ENCODE results near the gene PCBD1. TPM values are rescaled to one million over a fixed set of nuclear protein-coding genes. Genes with fewer than 3 reads are reported as not detected.

Gene PCBD1
- polyA plus RNA-seq, 1 experiment, result 63.7 TPM

- no peak for DNase-seq (ENCODE audit: low read depth)
- H3K36me3 ChIP-seq (ENCODE audit: control insufficient read depth, insufficient read depth, low read length), result no peaks in the 10 kb centered on the region
- ChIA-PET POLR2A (no interaction called here), CTCF (interaction anchor here (4.2 kb wide), 1 partner anchor 11 kb away, joined by 19 read pairs; no protein-coding TSS in a partner anchor)
- no peak overlapping the region for H3K4me3 ChIP-seq (ENCODE audit: low read depth, low read length)
- H3K27me3 ChIP-seq (ENCODE audit: control insufficient read depth, insufficient read depth, low read length), result peaks cover 13% of the 10 kb centered on the region
- TF ChIP-seq CTCF (IDR thresholded peaks at IDR 0.05; ENCODE audit: insufficient read depth, low read depth, low read length), result no peak
These were observed 25.5 kb upstream of the PCBD1 start for GRCh38 chr10:70913893-70914240.

GRCh38 chr10:70913191-70913892, 25.0 kb upstream of the PCBD1 start:
- no peak for DNase-seq (ENCODE audit: low read depth)

DNA sequence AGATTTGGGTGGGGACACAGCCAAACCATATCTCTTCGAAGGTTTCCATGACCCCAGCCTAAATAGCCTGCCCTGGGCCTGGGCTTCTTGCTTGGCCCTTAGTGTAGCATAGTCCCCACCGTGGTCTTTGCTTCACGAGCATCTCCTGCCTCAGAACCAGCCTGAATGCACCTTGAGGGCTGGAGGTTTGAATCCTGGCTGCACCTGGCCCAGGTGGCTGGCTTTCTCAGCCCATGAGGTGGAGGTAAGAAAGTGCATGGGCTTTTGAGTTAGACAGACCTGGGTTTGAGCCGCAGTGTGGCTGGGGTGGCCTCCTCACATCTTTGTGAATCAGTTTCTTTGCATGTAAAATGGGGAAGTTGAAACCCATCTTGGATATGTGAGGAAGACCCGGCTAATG, 24.2 kb upstream of the PCBD1 start:
- CTCF ChIA-PET, result interaction anchor here (1.1 to 4.2 kb wide), 4 partner anchors 9 to 631 kb away, joined by 3 to 19 read pairs (median 4); no protein-coding TSS in a partner anchor
- DNase-seq (ENCODE audit: low read depth), result no peak
- peaks cover 11% of the 10 kb centered on the region for H3K27me3 ChIP-seq (ENCODE audit: control insufficient read depth, insufficient read depth, low read length)
- TF ChIP-seq CTCF (IDR thresholded peaks at IDR 0.05; ENCODE audit: insufficient read depth, low read depth, low read length), result no peak
- POLR2A ChIA-PET, result no interaction called here
- H3K36me3 ChIP-seq (ENCODE audit: control insufficient read depth, insufficient read depth, low read length), result no peaks in the 10 kb centered on the region
- no peak overlapping the region for H3K4me3 ChIP-seq (ENCODE audit: low read depth, low read length)

More at GRCh38 chr10:70913191-70913892, 25.0 kb upstream of the PCBD1 start:
- TF ChIP-seq CTCF (IDR thresholded peaks at IDR 0.05; ENCODE audit: insufficient read depth, low read depth, low read length), result no peak
- ChIA-PET POLR2A (no interaction called here), CTCF (interaction anchor here (1.1 to 4.2 kb wide), 2 partner anchors 10 to 630 kb away, joined by 3 to 19 read pairs; no protein-coding TSS in a partner anchor)
- Histone ChIP-seq H3K4me3 (ENCODE audit: low read depth, low read length) (no peak overlapping the region), H3K27me3 (ENCODE audit: control insufficient read depth, insufficient read depth, low read length) (peaks cover 13% of the 10 kb centered on the region), H3K36me3 (ENCODE audit: control insufficient read depth, insufficient read depth, low read length) (no peaks in the 10 kb centered on the region)

- no peak for DNase-seq (ENCODE audit: low read depth)
- Histone ChIP-seq H3K27me3 (ENCODE audit: control insufficient read depth, insufficient read depth, low read length) (peaks cover 13% of the 10 kb centered on the region), H3K36me3 (ENCODE audit: control insufficient read depth, insufficient read depth, low read length) (no peaks in the 10 kb centered on the region), H3K4me3 (ENCODE audit: low read depth, low read length) (no peak overlapping the region)
- CTCF ChIA-PET, result interaction anchor here (1.2 to 4.2 kb wide), 3 partner anchors 8 to 15 kb away, joined by 3 to 19 read pairs (median 5); no protein-coding TSS in a partner anchor
- POLR2A ChIA-PET, result no interaction called here
- no peak for TF ChIP-seq CTCF (IDR thresholded peaks at IDR 0.05; ENCODE audit: insufficient read depth, low read depth, low read length)
These were observed 23.0 kb upstream of the PCBD1 start for GRCh38 chr10:70911386-70911785.

DNA sequence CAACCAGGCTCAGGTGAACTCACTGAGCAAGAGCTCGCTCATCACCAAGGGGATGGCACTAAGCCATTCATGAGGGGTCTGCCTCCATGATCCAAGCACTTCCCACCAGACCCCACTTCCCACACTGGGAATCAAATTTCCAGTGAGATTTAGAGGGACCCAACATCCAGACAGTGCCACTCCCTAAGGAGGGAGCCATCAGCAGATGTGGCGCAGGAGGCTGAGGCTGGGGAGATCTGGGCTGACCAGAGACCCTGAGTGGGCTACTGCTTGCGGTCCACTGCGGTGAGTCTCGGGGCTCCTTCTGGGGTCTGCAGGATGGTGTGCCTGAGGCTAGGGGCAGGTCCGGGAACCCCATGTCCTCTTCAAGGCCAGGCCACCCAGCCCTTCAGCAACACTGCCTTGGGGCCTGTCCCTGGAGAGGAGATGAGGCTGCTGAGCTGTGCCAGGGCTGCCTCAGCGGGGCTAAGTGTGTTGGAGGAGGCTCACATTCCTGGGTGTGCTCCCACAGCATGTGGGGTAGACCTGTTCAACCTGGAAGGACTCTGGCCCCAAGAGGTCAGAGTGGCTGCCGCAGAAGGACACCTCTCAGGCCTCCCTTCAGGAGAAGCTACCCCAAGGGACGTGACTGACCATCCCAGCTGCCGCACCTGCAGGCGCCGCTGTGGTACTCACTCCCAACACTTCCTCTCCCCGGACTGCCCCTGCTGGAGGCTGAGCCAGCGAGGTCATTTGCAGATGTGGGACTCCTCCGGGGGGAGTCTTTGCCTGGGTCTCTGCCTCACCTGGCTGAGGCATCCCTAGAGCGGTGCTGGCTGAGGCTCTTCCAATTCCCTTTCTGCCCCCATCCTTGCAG, 22.3 kb upstream of the PCBD1 start:
- Histone ChIP-seq H3K27me3 (ENCODE audit: control insufficient read depth, insufficient read depth, low read length) (peaks cover 13% of the 10 kb centered on the region), H3K36me3 (ENCODE audit: control insufficient read depth, insufficient read depth, low read length) (no peaks in the 10 kb centered on the region), H3K4me3 (ENCODE audit: low read depth, low read length) (no peak overlapping the region)
- TF ChIP-seq CTCF (IDR thresholded peaks at IDR 0.05; ENCODE audit: insufficient read depth, low read depth, low read length), result no peak
- POLR2A ChIA-PET, result no interaction called here
- DNase-seq (ENCODE audit: low read depth), result no peak
- CTCF ChIA-PET, result interaction anchor here (1.0 to 1.8 kb wide), 3 partner anchors 8 to 14 kb away, joined by 3 to 7 read pairs (median 5); no protein-coding TSS in a partner anchor

All from BJ (cell line).